GM12874 (cell line): ENCODE data around the gene PDLIM7.

ENCODE experiments used
- TF ChIP-seq, protein P1 (sequence below): IDR thresholded peaks from 2 replicates; pipeline ENCODE4 v1.5.1; 2011; ENCODE audit warnings: low read depth, mild to moderate bottlenecking, control low read depth, low read length, moderate library complexity; ENCODE audit not compliant: insufficient read depth

Gene PDLIM7

GRCh38 chr5:177483994-177484901 lies 13.2 kb downstream of the PDLIM7 start:
- TF ChIP-seq, protein P1, sequence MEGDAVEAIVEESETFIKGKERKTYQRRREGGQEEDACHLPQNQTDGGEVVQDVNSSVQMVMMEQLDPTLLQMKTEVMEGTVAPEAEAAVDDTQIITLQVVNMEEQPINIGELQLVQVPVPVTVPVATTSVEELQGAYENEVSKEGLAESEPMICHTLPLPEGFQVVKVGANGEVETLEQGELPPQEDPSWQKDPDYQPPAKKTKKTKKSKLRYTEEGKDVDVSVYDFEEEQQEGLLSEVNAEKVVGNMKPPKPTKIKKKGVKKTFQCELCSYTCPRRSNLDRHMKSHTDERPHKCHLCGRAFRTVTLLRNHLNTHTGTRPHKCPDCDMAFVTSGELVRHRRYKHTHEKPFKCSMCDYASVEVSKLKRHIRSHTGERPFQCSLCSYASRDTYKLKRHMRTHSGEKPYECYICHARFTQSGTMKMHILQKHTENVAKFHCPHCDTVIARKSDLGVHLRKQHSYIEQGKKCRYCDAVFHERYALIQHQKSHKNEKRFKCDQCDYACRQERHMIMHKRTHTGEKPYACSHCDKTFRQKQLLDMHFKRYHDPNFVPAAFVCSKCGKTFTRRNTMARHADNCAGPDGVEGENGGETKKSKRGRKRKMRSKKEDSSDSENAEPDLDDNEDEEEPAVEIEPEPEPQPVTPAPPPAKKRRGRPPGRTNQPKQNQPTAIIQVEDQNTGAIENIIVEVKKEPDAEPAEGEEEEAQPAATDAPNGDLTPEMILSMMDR: no peak

- TF ChIP-seq, protein P1: no peak
Observed at GRCh38 chr5:177483042-177483441, 14.4 kb downstream of the PDLIM7 start.

DNA sequence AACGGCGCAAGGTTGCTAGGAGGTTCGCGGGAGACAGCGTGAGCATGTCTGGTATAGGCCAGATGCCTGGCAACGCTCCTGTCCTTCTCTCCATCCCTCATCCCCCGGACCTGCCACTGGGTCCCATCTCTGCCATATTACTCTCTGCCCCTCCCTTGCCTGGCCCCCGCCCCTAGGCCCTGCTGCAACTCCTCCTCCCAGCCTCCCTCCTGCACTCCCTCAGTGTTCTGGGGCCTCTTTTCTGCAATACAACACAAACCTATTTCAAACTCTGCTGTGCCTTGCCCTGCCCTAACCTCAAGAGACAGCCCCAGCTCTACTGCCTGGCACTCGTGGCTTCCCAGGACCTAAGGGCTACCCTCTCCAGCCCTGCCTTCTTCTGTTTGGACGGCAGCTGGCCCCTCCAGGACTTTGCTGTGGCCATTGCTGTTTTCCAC lies 15.0 kb downstream of the PDLIM7 start:
- TF ChIP-seq, protein P1: no peak

DNA sequence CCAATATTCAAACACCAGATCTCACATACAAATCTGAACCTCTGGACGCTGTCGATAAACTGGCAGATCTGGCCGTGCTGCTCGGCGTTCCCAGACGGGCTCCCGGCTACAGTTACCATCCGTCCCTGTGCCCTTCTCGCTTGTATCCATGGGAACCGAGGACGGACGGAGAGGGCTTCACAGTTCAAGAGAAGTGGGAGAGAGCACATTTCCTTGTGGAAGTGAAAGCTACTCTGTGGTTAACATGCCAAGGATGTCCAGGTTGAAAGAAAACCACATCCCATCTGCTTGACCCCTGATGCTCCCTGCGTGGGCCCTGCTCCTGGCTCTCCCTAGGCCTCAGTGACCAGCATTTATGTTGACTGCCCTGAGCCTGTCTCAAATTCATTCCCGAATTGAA lies 17.6 kb downstream of the PDLIM7 start:
- TF ChIP-seq, protein P1: no peak

DNA sequence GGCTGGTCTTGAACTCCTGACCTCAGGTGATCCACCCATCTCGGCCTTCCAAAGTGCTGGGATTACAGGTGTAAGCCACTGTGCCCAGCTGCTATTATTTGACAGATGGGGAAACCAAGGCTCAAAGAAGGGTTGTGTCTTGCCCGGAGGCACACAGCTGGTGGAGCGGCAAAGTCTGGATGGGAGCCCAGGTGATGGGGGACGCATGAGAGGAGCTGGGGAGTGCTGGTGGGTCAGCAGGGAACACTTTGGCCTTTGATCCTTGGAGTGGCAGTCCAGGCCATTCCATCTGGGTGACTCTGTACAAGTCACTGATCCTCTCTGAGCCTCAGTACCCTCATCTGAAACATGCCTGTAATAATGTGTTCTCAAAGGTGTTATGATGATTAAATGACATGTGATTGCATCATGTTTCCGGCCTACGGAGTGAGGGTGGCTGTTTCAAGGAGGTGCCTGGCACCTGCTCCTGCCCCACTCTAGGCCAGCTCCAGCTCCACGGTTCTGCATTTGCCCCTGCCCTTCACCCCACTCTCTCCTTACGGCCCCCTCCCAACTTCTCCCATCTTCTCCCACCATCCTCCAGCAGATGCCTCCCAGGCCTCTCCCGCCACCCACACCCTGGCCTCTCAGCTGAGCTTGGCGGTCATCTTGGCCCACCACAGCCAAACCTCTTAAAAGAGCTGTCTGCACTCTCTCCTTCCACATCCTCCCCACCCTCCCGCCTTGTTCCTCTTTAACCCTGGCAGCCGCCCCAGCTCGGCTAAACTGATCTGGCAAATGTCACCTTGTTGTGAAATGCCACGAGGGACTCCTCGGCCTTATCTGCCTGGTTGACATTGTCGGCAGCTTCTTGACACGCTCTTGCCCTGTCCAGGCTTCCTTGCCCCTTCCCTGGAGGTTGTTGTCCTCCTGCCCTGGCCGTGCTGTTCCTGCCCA lies 18.4 kb downstream of the PDLIM7 start:
- TF ChIP-seq, protein P1: no peak

DNA sequence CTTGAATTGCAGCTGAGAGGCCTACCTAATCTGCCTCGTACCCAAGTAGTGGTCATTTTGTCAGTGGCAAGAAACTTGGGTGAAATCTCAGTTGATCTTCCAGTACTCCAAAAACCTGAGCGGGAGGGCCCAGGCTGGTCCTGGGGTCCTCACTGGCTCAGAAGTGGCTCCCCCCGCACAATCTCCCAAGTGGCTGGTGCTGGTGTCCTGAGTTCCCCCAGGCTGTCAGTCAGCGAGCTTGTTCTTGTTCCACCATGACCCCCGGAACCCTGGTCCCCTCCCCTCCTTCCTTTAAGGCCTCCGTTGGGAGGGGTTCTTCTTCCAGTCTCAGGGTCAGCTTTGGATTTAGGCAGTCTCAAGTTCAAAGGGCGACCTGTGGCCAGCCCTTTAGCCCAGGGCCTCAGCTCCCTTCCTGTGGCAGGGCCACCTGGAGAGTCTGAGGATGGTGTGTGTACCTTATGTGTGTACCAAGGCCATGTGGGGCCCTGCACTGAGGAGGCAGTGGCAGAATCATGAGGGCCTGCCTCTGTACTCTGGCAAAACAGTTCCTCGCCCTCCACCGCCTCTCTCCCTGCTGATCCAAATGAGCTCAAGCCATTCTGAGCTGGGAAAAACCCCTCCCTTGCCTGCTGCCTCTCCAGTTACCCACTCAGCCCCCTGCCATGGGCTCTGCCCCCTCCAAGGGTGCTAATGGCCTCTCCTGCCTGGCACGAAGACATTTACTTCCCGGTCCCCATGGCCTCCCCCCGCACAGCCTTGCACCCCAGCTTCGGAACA lies 19.5 kb downstream of the PDLIM7 start:
- TF ChIP-seq, protein P1: no peak
